K562 treated with DMSO at 1 percent for 24 hours (cell line): ENCODE results near the gene HS3ST3A1. TPM values are rescaled to one million over a fixed set of nuclear protein-coding genes. Genes with fewer than 3 reads are reported as not detected.

Experiments used
- total RNA-seq: library from RNA; unstranded; fragments of 300-600 nt; gene quantifications from 2 replicates; pipeline ENCODE4 v1.2.3, GENCODE V29; 2022; ENCODE audit warnings: low read depth; ENCODE audit not compliant: insufficient read depth

Gene HS3ST3A1
- total RNA-seq: 10.8 and 12.4 TPM in 2 replicates

DNA sequence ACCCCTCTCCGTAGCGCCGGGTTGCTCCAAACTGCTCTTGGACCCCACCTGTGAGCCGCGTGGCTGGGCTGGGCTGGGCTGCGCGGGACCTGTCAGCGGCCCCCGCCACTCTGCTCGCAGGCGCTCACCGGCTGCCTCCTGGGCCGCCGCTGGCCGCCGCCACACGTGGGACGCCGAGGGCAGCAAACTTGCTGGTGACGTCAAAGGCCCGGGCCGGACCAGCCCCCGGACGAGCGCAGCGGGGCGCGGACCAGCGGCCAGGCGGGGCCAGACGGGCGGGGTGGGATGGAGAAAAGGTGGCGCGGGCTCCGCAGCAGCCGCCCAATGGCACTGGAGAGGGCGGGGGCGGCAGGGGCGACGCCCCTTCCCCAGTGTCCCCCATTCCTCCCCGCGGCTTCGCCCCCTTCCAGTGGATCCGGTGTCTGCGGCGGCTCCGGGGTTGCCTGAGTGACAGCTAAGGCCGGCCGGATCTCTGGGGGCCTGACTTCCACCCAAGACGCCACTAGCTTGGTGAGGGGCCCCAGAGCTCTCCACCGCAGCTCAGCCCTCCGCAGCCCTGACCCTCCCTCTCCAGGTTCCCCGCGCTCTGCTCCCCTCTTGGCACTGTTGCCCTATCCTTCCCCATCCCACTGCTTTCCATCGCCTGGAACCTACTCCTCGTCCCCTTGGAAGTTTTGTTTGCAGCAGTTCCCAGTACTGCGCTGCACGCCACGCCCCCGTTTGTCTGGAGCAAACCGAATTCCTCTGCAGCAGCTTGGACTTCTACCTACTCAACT, at the start of gene HS3ST3A1:
Gene HS3ST3A1, minus strand, starts transcription at position 154 of the 776 bp plus-strand sequence. CDS start 800 bp downstream, outside the sequence.

